Stimulated activated CD8-positive, alpha-beta memory T cell treated with anti-CD3 and anti-CD28 coated beads, Interleukin-4, amount 100 ng/mL, for 1 hour (primary cell): ENCODE results near the gene TSACC.
A peak's percentile ranks its signal among the peaks of the same experiment; 100 is the strongest.
"Not testable (repeated sequence)": the region's sequence is repeated elsewhere in the genome, so short reads cannot be mapped to it uniquely, and the experiment has no call there.

Experiments
- DNase-seq, 2 donors: peaks; one replicate each; pipeline ENCODE4 v3.0.0-alpha.2; 2020; ENCODE audit warnings: low read depth in 2 of 2, low spot score in 1 of 2

Gene TSACC

GRCh38 chr1:156338180-156338976 is at the start of gene TSACC, which contains the start of gene CCT3:
Gene TSACC (plus strand): TSS chr1:156338526. CDS start chr1:156339758, 1,232 bp downstream.
Gene CCT3 (minus strand): TSS chr1:156338292. CDS start chr1:156338184, 108 bp downstream.
- peak; percentile 95 to 98 for DNase-seq

GRCh38 chr1:156289857-156290256 is 48.5 kb upstream of the TSACC start:
- DNase-seq: no peak

GRCh38 chr1:156291226-156292061 is 46.9 kb upstream of the TSACC start:
- no peak for DNase-seq

- DNase-seq: no peak
Measured at GRCh38 chr1:156293098-156293434, 45.3 kb upstream of the TSACC start.

GRCh38 chr1:156293895-156294294 is 44.4 kb upstream of the TSACC start:
- DNase-seq: no peak

GRCh38 chr1:156295391-156295947 is 42.9 kb upstream of the TSACC start, which contains the start of gene GLMP:
Gene GLMP (minus strand): TSS chr1:156295679. CDS start chr1:156295645, 34 bp downstream.
- no peak for DNase-seq

GRCh38 chr1:156298852-156299357 is 39.4 kb upstream of the TSACC start, which contains the start of gene VHLL:
Gene VHLL (minus strand): TSS chr1:156299307. CDS start chr1:156299189, 118 bp downstream.
- no peak for DNase-seq

- no peak for DNase-seq
Measured at GRCh38 chr1:156303241-156303640, 35.1 kb upstream of the TSACC start.

GRCh38 chr1:156305215-156305614 is 33.1 kb upstream of the TSACC start:
- no peak for DNase-seq

- DNase-seq: no peak
Measured at GRCh38 chr1:156308078-156308477, 30.2 kb upstream of the TSACC start.

- DNase-seq: no peak
Measured at GRCh38 chr1:156310962-156311361, 27.4 kb upstream of the TSACC start.

- DNase-seq: no peak
Measured at GRCh38 chr1:156316909-156317308, 21.4 kb upstream of the TSACC start.

GRCh38 chr1:156319664-156320063 is 18.7 kb upstream of the TSACC start:
- no peak for DNase-seq

- no peak for DNase-seq
Measured at GRCh38 chr1:156320560-156320959, 17.8 kb upstream of the TSACC start.

GRCh38 chr1:156323179-156323578 is 15.1 kb upstream of the TSACC start:
- DNase-seq: not testable (repeated sequence)

GRCh38 chr1:156336242-156336641 is 2.1 kb upstream of the TSACC start:
- DNase-seq: no peak

GRCh38 chr1:156337052-156337887 is 1.1 kb upstream of the TSACC start:
- DNase-seq: no peak

GRCh38 chr1:156337888-156338179 is 492 bp upstream of the TSACC start:
- DNase-seq: no peak

- DNase-seq: no peak
Measured at GRCh38 chr1:156342166-156342955, 4.0 kb downstream of the TSACC start.

GRCh38 chr1:156344409-156344808 is 6.1 kb downstream of the TSACC start:
- DNase-seq: no peak
